Right hindlimb (tissue), 1 donor: ENCODE results near the gene SBF1.

Source experiments
- DNase-seq: peaks from one replicate; pipeline ENCODE4 v3.0.0-alpha.2; 2018

SBF1 gene

DNA sequence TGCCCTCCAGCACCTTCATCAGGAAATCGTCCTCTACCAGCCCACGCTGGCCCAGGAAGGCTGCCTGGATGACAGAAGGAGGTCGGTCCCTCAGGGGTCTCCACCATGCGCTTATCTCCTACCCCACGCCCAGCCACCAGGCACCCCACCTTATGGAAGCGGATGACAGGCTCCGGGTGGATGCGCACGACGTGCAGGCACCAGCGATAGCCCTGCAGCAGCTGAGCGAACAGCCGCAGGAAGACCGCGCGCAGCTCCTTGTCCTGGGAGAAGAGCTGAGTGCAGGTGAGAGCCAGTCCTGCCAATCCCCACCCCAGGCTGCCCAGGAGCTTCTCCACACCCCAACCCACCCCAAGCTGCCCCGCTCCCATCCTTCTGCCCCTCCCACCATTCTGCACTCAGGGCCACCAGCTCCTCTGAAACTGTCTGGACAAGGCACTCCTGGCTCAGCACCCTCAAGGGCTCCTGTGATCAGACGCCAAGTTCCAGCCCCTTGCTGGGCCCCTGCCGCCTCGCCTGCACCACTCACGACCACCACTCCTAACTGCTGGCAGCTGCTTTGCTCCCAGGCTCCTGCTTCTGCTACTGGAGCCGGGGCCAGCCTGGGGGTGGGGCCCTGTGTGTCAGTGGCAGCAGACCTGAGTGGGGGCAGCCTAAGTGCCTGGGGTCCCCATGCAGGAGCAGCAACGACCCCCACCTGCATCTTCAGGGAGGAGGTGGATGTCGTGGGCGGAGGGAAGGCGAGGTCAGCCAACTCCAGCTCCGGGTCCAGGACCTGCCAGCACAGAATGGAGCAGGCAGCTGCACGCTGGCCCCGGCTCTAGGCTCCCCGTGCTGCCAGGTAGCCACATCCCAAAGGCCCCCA is 9.5 kb downstream of the SBF1 start:
- DNase-seq = no peak

DNA sequence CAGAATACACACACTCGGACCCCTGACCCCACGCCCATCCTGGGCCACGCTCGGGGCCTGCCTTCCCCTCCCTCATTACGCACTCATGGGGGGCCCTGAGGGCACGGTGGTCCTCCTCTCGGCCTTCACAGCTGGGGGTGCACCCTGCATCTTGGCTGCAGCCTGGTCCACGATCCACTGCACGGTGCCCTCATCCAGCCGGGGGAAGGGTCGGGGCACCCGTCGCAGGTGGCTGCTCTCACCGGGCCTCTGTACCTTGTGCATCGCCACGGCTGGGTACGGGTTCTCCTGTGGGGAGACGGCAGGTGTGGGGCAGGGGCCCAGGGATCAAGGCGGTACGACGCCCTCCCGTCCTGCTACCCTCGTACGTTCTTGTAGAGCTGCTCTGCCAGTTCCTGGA is 10.4 kb downstream of the SBF1 start:
- no peak for DNase-seq

DNA sequence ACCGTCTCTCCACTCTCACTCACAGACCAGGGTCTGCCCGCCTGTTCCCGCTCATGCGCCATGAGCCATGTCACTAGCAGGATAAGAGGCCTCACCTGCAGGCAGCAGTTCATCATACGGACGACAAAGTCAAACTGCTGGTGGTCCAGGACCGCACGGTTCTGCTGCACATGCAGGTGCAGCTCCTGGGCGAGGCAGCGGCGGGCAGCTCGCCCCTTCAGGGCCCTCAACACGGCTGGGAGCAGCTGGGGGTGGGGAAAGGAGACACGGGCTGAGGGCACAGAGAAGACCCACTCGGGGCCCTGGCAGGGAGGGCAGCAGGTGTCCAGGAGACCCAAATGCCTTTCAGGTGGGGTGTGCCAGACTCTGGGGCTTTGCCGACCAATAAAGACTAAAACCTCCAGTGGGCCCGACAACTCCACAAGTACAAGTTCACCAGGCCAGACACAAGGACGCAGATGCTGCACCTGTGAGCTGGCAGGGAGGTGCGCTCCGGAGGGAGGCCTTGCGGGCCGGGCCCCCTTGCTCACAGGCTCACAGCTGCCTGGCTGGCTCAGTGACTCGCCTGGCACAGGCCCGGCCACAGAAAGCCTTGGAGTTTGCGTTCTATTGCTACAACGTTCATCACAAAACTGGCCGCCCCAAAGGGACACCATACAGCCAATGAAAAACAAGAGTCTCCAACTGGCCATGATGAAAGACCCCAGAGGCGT is 11.5 kb downstream of the SBF1 start:
- DNase-seq = no peak

DNA sequence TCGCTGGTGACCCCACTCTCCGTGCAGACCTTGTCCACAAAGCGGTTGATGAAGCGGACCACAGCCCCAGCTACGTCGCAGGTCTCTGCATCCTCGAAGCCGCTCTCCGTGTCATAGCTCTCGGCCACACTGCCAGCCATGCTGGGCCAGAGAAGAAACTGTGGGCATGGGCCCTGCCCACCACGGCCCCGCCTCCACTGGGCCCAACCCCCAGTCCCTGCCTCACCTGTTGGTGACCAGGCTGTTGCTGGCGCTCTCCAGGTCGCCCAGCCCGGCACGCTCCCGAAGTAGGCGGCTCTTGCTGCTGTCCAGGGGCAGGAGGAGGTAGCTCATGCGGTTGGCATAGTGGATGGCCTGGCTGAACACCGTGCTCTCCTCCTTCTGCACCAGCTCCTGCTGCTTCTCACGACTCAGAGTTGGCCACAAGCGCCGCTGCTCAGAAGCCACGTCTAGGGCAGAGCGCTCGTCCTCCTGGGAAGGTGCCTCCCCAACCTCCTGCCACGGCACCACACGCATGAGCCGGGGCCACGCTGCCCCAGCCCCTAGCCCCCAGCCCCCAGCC is 12.8 kb downstream of the SBF1 start:
- no peak for DNase-seq

DNA sequence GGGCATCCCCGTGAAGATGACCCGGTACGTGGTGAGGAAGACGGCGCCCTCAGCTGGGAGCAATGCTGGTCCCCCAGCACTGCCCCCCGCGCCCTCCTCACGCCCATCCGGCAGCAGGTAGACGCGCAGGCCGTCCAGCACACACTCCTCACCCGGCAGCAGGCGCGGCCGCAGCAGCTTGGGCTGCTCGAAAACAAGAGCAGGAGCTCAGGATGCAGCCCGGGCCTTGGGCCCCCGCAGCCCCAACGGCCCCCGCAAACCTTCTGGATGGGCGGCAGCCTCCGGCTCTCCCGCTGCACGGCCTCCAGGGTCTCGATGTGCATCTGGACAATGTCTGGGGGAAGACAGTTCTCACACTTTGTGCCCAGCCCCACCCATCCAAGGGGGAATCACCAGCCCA is 13.3 kb downstream of the SBF1 start:
- no peak for DNase-seq

DNA sequence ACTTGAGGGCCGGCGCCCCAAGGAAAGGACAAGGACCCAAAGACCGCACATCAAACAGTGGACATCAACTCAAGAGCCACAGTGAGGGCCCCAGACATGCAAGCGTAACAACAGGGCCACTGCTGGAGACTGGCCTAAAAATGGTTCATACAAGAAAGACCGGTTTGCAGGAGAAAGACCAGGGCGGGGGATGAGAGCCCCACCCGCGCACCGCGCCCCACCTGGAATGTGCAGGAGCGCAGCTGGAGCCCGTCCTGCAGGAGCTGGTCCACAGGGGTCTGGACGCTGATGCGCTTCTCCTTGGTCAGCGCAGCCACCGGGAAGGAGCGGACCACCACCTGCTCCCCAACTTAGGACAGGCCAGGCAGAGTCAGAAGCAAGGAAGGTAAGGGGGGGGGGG is 13.9 kb downstream of the SBF1 start:
- DNase-seq = no peak

DNA sequence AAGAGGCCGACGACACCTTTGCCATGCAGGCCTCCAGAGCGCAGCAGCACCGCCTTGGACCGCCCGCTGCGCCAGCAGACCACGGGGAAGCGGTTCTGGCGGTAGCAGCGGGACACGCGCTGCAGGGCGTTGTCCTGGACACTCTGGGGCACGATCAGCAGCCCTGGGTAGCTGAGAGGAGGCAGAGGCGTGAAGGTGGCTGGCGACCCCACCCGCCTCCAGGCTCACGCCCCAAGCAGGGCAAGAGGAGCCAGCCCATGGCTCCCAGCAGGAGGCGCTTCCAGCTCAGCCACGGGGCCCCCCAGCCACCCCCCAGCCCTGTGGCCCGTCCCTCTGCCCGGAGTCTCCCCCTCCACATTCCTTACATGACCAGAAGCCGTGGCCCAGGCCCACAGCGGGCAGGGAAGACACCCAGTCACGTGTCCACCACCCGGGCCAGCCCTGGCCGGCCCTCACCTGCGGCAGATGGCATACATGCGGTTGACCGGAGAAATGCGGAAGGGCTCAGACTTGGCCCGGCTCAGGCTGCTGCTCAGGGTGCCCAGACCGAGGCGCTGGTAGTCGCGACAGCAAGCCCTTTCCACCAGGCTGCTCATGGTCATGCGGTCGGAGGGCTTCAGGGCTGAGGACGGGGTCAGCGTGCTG is 15.2 kb downstream of the SBF1 start:
- no peak for DNase-seq

DNA sequence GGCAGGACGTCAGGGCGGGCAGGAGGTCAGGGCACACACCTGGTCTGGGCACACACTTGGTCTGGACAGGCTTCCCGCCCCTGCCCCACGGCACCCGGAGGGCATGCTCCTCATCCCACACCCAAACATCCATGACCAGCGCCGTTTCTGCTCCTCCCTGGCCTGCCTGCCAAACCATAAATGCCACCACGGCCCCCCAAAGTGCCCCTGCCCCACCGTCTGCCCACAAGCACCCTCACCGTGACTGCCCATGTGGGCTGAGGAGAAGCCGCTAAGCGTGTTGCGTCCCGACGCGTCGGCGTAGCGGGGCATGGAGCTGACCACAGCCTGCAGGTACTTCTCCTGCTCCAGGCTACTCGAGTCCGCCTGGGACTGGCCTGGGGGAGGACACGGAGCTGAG is 15.8 kb downstream of the SBF1 start:
- DNase-seq = no peak

DNA sequence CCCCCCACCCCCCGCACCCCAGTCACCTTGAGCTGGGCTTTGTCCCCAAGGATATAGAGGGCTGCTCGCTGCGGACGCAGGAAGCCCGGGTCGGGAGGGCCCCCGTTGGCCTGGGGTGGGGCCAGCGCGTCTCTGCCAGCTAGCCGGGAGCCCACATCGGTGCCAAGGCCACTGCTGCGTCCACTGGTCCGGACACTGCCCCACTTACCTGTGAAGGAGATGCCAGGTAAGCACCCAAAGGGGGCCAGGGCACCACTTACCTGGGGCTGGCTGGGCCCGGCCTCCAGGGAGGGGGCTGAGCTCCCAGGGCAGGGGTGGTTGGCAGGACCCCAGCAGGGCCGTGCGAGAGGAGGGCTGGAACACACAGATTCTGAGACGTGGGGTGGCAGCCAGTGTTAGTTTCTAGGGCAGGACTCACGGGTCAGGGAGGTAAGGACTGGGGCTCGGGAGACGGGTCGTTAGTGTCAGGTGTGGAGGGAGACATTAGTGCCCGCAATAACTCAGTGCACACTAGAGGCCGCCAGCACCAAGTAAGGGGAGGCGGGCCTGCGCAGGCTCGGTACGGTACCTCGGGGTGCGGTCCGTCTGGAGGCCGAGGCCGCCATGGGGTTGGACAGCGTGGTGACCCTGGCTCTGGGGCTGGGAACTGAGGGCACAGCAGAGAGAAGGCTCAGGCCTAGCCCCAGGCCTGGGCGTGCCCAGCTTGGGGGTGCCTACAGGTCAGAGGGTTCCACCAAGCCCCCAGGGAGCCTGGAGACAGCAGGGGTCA is 18.2 kb downstream of the SBF1 start:
- DNase-seq = no peak

DNA sequence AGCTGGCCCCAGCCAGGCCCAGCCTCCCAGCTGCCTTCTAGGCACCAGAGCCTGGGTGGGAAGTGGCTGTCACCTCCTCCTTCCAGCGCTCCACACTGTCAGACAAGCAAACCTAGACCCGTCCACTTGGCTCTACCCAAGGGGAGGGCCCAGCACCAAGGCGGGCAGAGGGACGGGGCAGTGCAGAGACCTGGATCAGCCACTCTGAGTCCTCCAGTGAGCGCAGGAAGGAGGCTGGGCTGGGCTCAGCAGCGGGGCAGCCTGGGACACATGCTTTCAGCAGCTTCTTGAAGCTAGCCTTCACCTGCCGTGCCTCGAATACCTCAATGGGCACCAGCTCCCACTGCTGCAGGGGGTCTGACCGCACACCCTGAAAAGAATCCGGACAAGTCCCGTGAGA is 18.8 kb downstream of the SBF1 start:
- DNase-seq = no peak

DNA sequence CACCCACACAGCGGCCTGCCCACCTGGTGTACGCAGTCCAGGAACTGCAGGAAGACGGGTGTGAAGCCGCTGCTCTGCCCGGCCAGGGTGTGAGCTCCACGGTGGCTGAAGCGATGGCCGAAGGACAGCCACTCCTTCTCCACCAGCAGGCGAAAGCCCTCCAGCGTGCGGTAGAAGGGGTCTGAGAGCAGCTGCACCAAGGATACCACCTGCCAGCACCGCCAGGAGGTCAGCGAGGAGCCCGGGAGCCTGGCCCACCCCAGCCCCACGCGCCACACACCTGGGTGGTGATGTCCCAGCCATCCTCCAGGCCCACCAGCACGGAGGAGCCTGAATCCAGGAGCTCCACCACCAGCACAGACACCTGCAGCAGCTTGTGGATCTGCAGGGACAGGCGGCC is 19.6 kb downstream of the SBF1 start:
- no peak for DNase-seq

DNA sequence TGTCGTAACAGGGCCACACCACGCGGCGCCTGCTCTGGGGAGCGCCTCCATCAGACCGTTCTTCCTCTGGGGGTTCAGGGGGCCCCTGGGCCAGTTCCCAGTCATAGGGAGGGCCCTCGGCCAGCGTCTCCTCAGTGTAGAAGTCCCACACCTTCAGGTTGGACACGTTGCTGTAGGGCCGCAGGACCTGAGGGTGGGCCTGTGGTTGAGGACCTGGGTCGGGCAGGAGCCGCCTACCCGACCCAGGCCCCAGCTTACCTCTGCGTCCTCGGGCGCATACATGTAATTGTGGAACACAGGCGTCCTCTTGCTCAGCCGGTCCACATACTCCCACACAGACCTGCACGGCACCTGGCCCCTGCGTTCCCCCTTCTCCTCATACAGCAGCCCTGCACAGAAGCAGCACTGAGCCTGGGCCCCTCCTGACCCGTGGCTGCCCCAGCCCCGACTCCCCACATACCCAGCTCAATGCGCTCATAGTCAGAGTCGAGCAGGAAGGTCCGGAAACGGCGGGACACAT is 20.2 kb downstream of the SBF1 start:
- no peak for DNase-seq

DNA sequence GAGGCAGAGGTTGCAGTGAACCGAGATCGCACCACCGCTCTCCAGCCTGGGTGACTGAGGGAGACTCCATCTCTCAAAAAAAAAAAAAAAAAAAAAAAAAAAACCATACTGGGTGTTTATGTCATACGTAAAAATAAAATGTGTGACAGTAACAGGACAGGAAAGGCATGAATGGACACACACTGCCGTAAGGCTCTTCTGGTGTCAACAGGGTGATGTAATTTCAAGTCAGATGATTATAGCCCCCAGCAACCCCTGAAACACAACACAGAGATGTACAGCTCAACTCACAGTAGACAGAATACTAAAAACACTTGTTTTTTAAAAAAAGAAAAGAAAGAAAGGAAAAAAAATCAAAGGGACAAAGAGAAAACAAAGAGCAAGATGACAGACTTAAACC is 22.2 kb downstream of the SBF1 start:
- no peak for DNase-seq

DNA sequence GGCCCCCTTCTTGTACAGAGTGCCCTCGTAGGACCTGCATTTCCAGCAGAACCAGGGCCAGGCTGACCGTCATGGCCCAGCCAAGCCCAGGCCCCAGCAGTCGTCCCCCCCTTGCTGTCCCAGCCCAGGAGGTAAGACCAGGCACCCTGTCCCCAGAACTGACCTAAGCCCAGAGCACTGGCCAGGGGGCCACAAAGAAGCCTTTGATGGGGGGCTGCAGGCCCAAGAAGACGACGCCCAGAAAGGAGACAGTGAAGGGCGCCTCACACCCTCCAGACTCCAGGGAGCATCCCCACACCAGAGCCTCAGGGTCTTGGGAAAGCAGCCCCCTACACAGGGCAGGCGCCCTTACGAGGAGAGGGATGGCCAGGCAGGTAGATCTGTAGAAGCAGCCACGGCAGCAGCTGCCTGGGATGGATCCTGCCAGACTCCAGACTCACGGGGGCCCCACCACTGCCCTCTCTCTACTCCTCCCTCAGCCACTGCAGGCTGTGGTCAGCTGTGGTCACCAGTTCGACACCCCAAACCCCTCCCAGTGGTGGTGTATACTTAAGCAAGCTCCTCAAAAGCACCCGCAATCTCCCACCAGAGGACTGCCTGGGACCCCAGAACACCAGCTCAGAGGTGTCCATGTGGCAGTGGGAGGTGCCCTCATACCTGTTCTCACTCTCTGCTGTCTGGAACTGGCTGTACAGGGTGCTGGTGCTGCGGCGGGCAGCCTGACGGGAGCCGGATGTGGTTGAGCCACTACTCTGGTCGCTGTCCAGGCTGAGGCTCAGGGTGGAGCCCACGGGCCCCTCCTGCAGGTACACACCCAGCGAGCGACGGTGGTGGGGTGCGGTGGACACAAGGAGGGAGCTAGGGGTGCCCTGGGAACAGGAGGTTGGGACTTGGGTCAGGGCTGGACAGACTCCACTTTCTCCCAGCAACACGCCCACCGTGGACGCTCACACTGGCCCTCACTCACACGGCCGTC is 27.0 kb downstream of the SBF1 start:
- DNase-seq = no peak

DNA sequence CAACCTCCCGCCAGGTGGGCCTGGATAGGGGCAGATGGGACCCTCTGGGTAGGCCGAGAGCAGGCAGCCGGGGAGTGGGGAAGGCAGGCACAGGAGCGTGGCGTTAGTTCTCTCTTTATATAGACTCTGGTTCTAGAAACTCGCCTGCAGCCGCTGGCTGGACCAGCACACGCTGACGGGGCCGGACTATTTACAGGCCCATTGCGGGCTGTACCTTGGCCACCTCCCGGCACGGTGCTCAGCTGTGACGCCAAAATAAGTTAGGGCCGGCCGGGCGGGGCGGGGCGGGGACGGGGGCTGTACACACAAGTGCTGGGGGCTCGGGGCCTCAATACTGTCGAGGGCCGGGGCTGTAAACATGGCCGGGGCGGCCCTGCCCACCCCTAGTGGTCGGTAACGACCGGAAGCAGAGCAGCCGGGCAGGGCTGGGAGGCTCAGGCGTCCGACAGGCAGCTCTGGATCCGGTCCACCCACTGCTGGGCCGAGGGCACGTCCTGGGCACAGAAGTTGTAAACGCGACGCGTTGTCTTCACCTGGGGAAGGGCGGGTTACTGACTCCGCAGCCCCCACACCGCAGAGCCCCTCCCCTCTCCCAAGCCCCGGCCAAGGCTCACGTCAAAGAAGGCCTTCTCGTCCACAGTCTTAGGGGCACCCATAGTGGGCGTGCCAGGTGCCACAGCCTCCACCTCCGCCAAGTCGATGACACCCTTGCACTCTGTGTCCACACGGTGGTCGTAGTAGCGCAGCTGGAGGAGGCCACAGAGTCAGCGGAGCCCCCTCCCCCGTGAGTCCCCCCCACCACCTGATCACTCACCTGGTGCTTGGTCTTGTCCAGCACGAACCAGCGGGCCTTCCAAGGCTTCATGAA is 27.9 kb downstream of the SBF1 start:
- DNase-seq = no peak

DNA sequence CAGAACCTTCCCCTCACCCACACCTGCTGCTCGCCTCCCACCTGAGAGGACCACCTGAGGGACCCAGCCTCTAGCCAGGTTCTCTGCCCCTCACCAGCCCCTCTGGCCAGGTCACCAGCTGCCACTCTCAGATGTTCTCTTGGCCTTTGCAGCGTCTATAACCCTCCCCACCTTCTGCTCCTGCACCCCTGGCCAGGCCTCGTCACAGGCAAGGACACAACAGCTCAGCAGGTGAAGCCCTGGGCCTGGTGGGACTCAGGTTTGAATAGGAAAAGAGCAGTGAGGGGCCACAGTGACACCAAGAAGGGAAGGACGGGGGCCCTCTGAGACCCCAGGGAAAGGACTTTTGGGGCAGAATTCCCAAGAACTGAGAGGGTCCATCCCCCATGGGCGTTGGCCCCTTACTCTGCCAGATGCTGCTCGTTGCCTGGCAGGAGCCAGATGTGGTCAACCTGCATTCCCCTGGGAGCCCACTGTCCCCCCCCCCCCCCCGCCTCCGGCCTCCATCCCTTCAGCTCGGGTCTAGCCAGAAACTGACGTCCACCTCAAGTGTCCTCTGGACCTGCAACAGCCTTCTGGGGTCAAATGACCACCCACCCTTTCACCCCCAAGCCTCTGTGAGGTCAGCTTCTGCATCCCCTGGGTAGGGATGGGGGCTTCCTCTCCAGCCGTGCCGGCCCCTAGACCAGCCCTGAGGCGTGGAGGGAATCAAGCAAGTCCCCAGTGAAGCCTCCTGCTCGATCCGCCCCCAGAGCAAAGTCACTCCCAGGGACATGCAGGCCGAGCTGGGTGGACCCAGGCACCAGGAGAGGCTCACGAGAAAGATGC is 28.7 kb downstream of the SBF1 start:
- DNase-seq = no peak

DNA sequence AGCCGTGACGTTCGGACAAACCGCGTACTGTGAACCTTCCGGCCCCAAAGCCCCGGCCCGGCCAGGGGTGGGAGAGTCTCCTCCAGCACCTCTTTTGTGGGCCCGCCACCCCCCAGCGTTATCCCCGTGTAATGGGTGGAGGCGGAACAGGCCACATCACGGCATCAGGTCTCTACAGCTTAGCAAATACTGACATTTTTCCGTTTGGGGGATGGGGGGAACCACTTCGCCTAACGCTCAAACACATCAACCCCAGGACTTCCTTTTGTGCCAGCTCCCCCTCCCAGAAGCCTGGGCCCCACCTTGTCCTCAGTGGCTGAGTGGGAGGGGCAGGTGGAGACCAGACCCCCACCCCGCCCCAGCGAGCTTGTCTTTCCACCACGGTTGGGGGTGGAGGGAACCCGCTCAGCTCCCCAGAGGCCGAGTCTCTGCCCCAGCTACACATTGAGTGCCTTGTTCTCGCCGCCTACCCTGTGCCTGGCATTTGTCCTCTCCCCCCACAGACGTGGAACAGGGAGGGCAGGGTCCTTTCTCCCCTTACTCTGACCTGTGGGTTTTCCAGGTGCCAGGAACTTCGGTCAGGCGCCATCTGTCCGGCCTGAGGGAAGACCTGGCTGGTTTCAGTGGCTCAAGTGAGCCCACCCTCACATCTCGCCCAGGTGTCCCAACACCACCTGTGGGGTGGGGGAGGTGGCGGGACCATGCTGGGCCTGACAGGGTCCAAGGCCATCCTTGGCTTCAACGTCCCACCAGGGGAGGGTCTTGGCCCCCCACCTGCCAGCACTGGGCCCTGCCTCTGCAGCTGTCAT is 29.6 kb downstream of the SBF1 start:
- no peak for DNase-seq

DNA sequence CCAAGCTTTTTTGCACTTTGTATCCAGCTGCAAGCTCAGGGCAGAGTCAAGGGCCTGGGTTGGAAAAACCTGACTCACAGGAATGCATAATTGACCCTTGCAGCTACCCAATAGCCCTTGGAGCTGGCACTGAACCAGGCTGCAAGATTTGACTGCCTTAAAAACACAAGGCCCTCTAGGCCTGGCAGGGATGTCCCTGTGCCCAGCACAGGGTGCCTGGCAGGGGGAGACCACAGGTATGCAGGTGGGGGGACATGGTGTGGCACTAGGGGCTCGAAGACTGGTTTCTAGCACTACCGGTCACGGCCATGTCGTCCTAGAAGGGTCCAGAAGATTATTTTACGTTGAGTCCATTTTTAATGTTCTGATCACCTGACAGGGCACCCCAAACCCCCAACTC is 30.2 kb downstream of the SBF1 start:
- no peak for DNase-seq
